Measurements from ENCODE around the gene TBC1D22A.

TBC1D22A gene

DNA sequence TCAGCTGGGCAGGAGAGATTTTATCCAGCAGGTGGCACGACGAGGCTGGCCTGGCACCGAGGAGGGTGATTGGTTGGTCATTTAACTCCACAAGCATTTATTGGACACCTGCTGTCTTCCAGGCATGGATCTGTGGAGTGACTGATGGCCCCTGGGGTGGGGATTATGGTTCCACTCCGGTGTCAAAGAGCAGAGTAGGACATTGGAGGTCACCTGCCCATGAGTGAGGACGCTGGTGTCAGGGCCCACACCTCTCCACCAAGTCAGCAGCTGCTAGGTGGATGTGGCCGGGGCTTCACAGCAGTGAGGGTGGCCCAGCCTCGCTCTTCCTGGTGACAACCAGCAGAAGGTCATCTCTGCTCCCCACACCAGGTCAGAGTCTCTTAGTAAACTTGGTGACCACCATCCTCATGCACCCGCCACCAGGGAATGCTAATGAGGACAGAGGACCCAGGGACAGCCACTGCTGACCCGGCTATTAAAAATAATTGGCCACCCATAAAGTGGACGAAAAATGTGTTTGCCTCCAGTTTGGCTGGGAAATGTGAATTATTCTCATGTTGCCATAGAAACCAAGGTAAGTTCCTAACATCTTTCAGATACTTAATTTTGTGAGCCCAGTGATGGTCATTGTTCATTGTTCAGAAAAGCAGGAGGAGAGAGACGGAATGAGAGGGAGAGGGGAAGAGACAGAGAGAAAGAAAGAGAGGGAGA lies 428.7 kb downstream of the TBC1D22A start:
- no peak for DNase-seq (ENCODE audit: low read depth)

DNA sequence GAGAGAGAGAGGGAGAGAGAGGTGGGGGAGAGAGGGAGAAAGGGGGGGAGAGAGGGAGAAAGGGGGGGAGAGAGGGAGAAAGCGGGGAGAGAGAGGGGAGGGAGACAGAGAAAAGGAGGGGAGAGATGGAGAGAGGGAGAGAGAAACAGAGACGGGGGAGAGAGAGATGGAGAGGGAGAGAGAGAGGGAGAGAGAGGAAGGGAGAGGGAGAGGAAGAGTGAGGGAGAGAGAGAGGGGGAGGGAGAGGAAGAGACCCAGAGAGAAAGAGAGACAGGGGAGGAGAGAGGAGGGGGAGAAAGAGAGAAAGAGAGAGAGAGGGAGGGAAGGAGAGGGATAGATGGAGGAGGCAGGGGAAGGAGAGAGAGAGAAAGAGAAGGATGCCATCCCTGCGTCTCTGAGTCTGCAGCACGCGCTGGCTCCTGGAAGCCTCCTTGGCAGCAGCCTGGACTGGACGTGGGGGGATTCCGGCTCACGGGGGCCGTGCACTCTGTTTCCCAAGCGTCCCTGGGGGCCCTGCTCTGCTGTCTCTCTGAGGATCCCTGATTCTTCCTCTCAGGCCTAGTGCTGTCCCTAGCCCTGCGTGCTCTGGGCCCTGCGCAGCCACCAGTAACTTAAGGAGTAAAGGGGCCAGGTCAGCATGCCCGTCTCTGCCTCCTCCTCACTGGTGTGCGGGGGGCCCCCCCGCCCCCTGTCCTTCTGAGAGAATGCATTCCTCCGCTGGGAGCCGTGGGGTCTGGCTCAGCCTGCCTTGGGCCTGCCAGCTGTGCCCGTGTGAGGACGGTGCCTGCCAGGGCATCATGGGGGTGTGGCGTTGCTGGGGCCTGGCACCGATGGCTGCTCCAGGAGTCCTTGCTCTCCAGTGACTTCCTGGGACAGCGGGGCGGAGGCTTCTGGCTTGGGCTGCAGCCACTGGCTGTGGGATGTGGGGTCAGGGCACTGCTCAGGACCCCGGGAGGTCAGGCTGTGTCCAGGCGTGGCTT lies 429.5 kb downstream of the TBC1D22A start:
- DNase-seq (ENCODE audit: low read depth), result no peak

DNA sequence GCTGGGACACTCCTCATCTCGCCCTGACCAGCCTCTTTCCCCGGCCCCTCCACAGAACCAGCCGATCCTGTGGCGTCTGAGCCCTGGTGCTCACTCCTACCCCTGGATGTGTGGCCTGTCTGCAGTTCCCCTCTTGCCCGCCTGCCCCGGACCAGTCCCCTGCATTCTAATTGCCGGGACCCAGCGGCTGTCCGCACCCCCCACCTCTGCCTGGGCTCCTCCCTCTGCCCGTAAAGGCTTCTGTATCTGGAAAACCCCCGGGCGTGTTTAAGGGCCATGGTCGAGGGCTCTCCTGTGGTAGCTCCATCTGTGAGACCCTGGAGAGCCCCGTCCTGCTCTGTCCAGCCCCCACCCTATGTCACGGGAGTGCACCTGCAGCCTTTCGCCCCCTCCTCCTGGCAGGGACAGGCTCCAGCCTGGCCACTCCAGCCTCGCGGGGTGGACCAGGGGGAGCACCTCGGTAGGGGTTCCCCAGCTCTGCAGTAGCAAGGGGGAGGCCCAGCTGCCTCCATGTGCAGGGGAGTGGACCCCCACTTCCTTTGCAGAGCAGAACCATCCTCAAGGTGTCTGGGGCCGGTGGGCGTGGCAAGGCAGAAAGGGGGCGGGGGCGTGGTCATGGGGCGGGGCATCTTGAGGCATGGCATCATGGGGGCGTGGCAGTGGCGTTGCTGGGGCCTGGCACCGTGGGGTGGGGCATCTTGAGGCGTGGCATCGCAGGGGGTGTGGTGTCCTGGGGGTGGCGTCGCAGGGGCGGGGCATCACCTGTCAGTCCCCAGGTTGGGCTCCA lies 430.4 kb downstream of the TBC1D22A start:
- no peak for DNase-seq (ENCODE audit: low read depth)

DNA sequence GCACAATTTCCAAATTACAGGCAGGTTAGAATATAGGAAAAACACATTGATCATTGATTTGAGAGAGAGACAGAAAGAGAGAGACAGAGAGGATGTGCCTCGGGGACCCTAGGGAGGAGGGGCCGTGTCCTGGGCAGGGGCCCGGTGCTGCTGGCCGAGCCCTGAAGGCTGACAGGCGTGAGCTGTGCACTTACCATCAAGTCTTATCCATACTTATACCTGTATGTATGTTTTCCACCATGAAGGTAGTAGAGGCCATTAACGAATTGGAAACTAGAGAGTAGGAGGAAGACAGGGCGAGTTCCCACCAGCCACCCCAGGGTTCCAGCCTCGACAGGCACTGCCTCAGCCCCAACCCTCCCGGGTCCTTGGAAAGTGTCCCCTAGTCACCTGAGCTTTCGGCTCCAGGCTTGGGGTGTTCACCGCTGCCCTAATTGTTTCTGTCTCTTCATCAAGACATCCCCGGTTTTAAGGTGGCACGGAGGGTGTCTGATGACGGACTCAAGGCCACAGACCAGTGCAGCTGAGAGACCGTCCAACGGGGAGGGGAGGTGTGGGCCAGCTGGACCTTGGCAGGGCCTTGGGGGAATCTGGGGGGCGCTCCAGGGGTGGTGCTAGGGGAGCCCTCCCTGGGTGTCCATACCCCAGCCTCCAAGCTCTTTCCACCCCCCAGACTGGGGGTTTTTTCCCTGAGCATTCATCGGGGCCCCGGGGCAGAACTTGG lies 431.3 kb downstream of the TBC1D22A start:
- DNase-seq (ENCODE audit: low read depth), result no peak

DNA sequence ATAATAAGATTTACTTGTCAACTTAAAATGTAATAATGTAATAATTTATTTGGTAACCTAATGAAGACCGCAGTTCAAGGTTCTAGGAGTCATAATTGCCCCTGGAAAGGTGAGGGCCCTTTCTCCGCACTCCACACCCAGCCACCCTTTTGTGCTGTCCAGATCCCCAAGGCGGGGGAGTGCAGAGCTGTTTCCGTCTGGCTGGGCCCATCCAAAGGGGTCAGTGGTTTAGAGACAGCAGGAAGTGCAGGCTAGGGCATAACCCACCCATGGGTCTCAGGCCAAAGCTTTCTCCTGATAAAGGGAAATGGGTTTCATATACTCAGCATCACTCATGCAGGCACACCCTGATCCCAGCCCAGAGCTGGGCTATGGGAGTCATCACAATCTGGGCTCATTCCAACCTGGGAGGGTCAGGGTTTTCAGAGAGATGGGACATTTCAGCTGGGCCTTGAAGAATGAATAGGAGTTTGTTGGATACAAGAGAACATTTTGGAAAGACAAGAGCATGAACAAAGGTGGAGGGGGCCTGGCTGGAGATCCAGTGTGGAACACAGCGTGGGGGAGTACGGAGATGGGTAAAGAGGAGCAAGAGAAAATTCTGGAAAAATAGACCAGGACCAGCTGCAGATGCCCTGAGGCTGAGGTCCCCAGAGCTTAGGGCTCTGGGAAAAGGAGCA lies 432.2 kb downstream of the TBC1D22A start:
- no peak for DNase-seq (ENCODE audit: low read depth)

DNA sequence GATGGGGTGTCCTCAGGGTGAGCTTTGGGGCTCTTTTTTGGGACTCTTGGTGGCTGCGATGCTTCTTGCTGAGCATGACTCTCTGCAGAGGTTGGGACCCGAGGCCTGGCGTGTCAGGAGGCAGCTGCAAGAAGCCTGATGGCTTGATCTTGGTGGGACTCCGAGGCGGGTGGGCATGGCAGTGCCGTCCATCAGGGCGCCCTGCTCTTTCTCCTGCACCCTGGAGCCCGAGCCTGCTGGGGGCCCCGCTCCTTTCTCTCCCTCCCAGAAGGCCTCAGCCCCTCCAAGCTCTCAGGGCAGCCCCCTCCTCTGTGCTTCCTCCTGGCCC lies 432.7 kb downstream of the TBC1D22A start:
- no peak for DNase-seq (ENCODE audit: low read depth)

DNA sequence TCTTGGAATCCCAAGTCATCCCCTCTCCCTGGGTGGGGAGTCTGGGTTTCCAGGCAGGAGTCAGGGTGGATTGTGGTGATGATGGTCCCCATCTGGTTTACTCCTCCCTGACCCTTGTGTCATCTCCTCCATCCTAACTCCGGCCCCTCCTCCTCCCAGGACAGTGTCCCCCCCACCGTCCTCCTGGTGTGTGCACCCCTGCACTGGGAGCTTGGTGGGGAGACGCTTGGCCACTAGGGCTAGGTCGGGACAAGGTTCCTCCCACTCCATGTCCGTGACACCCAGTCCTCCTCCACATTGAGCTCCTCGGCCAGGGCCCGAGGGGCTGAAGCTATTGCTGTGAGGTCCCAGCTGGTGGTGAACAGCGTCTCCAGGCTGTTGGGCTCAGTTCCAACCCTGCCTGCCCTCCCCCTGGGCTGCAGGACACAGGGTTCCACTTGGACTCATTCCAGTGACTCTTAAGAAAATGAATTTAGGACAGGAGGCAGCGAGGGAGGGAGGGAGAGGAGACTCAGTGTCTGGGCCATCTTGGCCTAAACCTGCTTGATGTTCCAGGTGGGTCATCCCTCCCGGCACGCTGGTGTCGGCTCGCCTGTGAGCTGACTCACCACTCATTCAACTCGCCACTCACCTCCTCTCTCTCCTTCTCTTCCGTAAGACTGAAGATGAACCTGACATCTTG lies 433.2 kb downstream of the TBC1D22A start:
- DNase-seq (ENCODE audit: low read depth), result no peak

DNA sequence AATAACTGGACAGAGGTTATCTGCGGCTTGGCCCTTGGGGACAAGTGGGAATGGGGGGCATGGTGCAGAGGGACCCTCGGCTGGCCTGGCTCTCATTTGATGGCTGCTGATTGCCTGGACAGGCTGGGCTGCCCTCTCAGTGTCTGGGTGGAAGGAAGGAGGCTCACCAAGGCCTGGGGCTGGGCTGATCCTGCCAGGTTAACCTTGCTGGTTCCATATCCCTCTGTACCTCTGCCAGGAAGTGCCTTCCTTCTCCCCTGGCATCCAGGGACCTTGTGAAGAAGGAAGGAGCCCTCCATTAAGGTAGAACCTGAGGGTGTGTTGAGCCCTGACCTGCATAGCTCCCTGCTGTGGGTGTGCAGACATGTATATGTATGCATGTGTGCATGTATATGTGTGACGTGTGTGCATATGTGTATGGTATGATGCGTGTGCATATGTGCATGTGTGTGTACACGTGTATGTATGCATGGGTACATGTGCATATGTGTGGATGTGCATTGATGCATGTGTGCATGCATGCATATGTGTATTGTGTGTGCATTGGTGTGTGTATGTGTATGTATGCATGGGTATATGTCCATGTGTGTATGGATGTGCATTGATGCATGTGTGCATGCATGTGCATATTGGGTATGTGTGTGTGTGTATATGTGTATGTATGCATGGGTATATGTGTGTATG lies 433.9 kb downstream of the TBC1D22A start:
- DNase-seq (ENCODE audit: low read depth), result no peak

DNA sequence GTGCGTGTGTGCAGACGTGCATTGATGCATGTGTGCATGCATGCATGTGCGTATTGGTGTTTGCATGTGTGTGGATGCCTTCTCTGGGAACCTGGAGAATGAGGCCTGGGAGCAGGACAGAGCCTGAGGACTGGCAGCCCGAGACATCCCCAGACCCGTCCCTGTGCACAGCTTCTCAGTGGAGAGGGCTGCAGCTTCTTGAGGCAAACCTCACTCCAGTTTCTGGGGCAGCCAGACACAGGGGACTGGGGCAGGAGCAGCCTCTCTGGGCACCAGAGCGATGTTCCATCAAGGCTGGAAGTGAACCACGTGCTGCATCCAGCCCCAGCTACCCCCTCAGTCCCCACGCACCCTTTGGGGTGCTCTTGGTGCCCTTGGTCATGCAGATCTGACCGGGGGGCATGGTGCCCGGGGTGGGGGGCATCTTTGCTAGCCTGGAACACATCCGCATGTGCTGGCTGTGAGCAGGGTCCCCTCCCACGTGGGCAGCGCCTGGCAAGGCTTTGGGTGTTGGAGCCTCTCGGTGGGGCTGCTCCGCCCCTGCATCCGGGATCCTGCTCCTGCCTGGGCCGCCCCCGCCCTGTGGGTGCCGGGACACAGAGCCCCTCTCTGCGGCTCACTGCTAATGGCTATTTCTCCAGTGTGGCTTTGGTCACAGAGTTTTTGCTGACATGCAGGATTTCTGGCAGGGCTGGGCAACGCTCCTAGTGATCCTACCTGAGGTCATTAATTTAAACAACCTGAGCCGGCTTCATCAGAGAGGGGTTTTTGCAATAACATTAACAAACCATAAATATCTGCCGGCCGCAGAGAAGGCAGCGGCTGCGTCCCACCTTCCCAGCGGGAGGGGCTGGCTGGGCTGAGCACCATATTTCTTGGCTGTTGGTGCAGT lies 434.7 kb downstream of the TBC1D22A start:
- no peak for DNase-seq (ENCODE audit: low read depth)

DNA sequence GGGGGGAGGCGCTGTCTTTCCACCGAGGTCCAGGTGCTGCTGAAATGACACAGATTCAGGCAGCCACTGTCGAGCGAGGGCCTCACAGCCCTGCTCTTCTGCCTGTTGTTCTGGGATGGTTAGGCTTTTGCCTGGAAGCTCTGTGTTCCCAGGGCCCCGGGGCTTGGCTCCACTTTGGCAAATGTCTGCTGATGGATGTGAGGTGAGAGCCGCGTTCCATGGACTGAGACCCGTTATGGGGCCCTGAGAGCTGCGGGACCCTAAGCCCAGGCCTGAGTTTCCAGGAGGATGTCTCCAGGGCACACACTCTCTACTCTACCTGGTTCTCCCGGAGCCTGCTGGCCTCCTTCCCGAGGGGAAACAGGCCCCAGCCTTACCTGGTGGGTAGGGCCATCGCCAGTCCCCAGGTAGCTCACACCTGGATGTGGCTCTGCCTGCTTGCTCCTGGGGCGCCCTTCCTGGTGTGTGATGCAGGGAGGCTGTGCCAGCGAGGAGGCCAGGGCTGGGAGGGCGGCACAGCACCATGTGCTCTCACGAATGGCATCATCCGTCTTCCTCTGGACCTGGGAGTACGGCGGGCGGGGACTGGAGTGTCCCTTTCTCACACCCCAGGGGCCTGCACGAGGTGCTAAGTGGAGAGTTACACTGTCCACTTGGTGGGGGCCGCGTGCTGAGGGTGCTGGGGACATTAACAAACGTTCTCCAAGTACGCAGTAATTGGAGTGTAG lies 435.5 kb downstream of the TBC1D22A start:
- no peak for DNase-seq (ENCODE audit: low read depth)

DNA sequence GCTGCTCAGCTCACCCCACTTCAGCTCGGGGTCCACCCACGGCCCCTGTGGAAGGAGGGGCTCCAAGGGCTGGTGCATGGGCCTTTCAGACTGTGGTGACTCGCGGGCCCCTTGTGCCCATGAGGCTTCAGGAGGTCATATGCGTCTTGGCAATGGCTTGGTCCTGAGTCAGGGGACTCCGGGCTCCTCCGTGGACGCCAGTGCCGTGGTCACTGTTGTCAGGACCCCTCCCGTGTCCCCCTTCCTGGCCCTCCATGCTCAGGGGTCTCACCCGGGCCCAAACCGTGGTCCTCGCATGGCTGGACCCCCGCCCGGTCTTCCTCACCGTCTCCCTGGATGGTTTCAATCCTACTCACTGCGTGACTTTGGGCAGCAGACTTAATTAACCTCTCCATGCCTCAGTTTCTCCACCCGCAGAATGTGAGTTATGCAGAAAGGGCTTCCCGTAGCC lies 436.4 kb downstream of the TBC1D22A start:
- DNase-seq (ENCODE audit: low read depth), result no peak

DNA sequence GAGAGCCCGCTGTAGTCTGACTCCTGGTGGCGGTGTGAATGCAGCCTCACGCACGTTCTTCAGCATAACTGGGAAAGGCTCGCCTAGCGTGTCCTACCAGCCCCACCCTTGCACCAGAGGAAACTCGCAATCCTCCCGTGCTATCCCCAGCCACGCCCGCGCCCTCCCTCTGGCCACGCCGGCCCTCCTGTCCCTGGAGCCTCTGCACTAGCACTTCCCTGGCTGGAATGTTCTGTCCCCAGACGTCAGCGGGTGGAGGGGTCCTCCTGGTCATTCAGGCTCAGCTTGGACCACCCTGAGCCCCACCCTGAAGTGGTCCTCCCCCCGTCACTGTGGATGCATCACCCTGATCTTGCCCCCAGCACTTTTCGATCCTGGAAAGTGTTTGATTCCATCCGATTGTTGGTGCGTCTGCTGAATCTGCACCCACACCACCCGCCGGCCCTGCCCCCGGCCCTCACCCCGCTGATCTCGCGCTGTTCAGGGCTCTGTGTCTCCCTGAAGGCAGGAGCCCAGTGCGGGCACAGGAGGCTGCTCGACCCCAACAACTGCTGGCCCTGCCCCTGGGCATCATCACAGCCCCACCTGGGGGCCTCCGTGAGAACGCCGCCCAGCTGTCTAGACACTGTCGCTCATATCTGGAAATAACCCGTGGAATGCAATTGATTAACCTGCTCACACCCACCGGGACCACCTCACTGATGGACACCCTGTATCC lies 437.0 kb downstream of the TBC1D22A start:
- no peak for DNase-seq (ENCODE audit: low read depth)

DNA sequence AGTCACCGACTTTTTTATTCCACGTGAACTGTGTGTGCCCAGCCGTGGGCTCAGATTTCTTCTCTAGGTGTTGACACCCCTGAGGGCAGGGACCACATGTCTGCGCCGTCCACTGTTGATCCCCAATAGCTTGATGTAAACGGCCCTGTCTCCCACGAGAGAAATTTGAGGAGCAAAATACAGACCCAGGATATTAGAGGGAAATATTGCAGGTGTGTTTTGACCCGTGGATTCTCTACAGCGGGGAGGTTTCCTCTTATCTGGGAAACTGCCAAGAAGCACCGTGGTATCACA lies 437.5 kb downstream of the TBC1D22A start:
- no peak for DNase-seq (ENCODE audit: low read depth)

DNA sequence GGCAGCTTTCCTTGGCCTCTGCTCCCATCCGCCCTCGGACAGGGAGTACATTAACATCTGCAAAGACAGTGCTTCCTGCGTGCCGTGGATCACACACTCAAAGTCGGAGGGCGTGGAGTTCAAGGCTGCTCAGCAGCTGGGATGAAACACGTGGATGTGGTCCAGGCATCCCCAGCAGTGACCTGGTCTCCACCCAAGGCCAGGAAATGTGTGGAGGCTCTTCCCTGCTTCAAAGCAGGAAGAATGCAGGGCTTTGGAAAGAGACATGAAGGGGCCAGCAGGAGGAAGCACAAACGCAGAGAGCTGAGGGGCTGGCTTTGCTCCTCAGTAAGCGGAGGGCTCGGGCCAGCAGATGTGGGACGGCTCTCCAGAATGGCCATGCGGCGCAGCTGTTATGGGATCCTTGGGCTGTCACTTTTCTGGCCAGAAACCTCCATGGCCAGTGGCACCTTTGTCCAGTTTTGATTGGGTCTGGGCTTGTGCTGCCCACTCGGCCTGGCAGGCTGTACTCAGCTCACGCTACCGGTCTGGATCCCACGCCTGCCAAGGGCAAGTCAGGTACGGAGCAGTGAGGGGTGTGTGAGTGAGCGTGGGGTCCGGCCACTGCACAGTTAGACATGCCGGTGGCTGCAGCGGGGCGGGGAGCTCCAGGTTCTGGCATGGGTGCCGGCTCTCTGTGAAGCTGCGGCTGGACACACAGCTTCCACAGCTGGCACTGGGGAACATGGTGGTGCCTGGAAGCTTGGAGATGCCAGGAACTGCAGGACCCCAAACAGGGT lies 438.0 kb downstream of the TBC1D22A start:
- DNase-seq (ENCODE audit: low read depth), result no peak

DNA sequence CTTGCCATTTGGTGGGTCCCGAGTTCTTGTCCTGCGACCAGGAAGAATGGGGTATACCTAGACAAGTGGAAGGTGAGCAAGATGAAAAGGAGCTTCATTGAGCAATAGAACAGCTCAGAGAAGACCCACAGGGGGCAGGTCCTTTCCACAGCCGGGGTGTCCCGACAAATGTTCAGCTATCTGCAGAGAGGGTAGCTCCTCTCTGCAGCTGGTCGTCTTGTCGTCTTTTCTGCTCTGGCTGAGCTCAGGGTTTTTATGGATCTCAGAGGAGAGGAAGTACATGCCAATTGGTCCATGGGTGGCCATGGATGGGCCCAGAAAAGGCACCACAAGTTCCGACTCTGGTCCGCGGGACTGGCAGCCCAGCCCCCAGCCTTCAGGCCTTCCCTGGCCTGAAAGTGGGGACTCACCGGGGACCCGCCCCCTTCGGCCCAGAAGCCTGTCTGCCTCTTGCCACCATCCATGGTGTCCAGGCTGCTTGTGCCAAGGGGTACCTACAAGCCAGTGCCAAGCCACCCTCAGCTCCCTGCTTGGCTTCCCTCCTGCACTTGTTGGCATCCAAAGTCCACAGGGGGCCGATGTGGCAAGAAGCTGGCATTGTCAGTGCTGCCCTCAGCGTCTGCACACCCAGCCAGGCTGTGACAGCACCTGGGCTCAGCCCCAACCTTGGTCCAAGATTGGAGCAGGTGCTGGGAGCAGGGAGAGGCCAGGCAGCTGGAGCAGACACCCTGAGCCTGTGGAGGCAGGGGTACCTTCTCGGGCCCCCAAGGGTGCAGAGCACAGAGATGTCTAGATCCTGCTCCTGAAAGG lies 438.9 kb downstream of the TBC1D22A start:
- DNase-seq (ENCODE audit: low read depth), result no peak

All from ELR (cell line).